Large intestine (tissue), 12 donors: Measurements from ENCODE around the gene PCED1A. TPM values are rescaled to one million over a fixed set of nuclear protein-coding genes. Genes with fewer than 3 reads are reported as not detected.

Experiments used
- DNase-seq, 2 donors: peaks; one replicate each; pipeline versions ENCODE4 v3.0.0 to v3.0.0-alpha.2; 2013
- H3K27ac ChIP-seq: one replicate; pipeline ENCODE4 v1.5.1; 2013; ENCODE audit warnings: low read length
- H3K27me3 ChIP-seq: 2 replicates; pipeline ENCODE4 v1.6.1; 2013; ENCODE audit warnings: low read length; ENCODE audit not compliant: control insufficient read depth, insufficient read depth
- H3K36me3 ChIP-seq: 2 replicates; pipeline ENCODE4 v1.6.1; 2013; ENCODE audit warnings: low read length; ENCODE audit not compliant: control insufficient read depth, insufficient read depth
- H3K4me1 ChIP-seq: one replicate; pipeline ENCODE4 v1.6.1; 2013; ENCODE audit warnings: low read length; ENCODE audit not compliant: control insufficient read depth, insufficient read depth
- H3K4me3 ChIP-seq: one replicate; pipeline ENCODE4 v1.5.1; 2013; ENCODE audit warnings: low read length
- H3K9me3 ChIP-seq: one replicate; pipeline ENCODE4 v1.6.1; 2013; ENCODE audit warnings: mild to moderate bottlenecking, low read depth, low read length, moderate library complexity; ENCODE audit not compliant: control insufficient read depth
- WGBS: methylation state at CpG from one replicate; pipeline ENCODE4 v1.1.5; 2013; ENCODE audit warnings: low lambda C conversion rate; ENCODE audit not compliant: insufficient coverage; 5-methylcytosine and 5-hydroxymethylcytosine counted together
- long read RNA-seq, 11 donors: transcript quantifications; one replicate each; lab custom pipeline, GENCODE V29; 2026
- polyA plus RNA-seq: library from polyadenylated mRNA; unstranded; fragments of 120-200 nt; gene quantifications from one replicate; pipeline ENCODE4 v1.2.1, GENCODE V29; 2013

Gene PCED1A
- polyA plus RNA-seq: 43.4 TPM
- long read RNA-seq, donor 1, partial matches to known transcripts: 47 of 48 reads
- long read RNA-seq, donor 1, other reads (novel, unspliced or antisense): 0 of 48 reads
- long read RNA-seq, donor 2, partial matches to known transcripts: 133 of 143 reads
- long read RNA-seq, donor 2, other reads (novel, unspliced or antisense): 6 of 143 reads
- long read RNA-seq, donor 3, partial matches to known transcripts: 135 of 161 reads
- long read RNA-seq, donor 3, other reads (novel, unspliced or antisense): 22 of 161 reads
- long read RNA-seq, donor 4: 0 reads
- long read RNA-seq, donor 5, partial matches to known transcripts: 0 of 3 reads
- long read RNA-seq, donor 5, other reads (novel, unspliced or antisense): 0 of 3 reads
- long read RNA-seq, donor 6, partial matches to known transcripts: 72 of 73 reads
- long read RNA-seq, donor 6, other reads (novel, unspliced or antisense): 0 of 73 reads
- long read RNA-seq, donor 7, partial matches to known transcripts: 57 of 66 reads
- long read RNA-seq, donor 7, other reads (novel, unspliced or antisense): 9 of 66 reads
- long read RNA-seq, donor 8, partial matches to known transcripts: 102 of 103 reads
- long read RNA-seq, donor 8, other reads (novel, unspliced or antisense): 0 of 103 reads
- long read RNA-seq, donor 9, partial matches to known transcripts: 38 of 45 reads
- long read RNA-seq, donor 9, other reads (novel, unspliced or antisense): 6 of 45 reads
- long read RNA-seq, donor 10, partial matches to known transcripts: 84 of 108 reads
- long read RNA-seq, donor 10, other reads (novel, unspliced or antisense): 21 of 108 reads
- long read RNA-seq, donor 11, partial matches to known transcripts: 38 of 38 reads
- long read RNA-seq, donor 11, other reads (novel, unspliced or antisense): 0 of 38 reads

GRCh38 chr20:2840138-2840966 lies at the start of gene PCED1A, which contains the start of gene VPS16:
Gene PCED1A (minus strand): TSS chr20:2840655. CDS start chr20:2839912, 743 bp downstream.
Gene VPS16 (plus strand): TSS chr20:2840745. CDS start chr20:2840775, 30 bp downstream.
- H3K27ac ChIP-seq: peak within 1 kb of the TSS; percentile 76
- H3K9me3 ChIP-seq: peaks cover 3% of the 10 kb centered on the region
- H3K36me3 ChIP-seq: peaks cover 11% of the 10 kb centered on the region
- WGBS: no CpG with 5 or more reads among the region's 98 CpGs
- H3K4me3 ChIP-seq: peak within 1 kb of the TSS; percentile 90
- H3K27me3 ChIP-seq: no peaks in the 10 kb centered on the region
- DNase-seq: peak; percentile 84 to 91
- H3K4me1 ChIP-seq: peaks cover 11% of the 10 kb centered on the region

GRCh38 chr20:2889797-2890196 lies 49.3 kb upstream of the PCED1A start:
- no peaks in the 10 kb centered on the region for H3K4me1 ChIP-seq
- no peaks in the 10 kb centered on the region for H3K36me3 ChIP-seq
- H3K9me3 ChIP-seq: no peaks in the 10 kb centered on the region
- WGBS: 100% methylated on average over 1 of the region's 3 CpGs
- DNase-seq: no peak
- no peak overlapping the region for H3K4me3 ChIP-seq
- H3K27ac ChIP-seq: no peak overlapping the region
- H3K27me3 ChIP-seq: no peaks in the 10 kb centered on the region

- H3K4me1 ChIP-seq: no peaks in the 10 kb centered on the region
- no peaks in the 10 kb centered on the region for H3K9me3 ChIP-seq
- H3K36me3 ChIP-seq: no peaks in the 10 kb centered on the region
- no peak for DNase-seq
- H3K27me3 ChIP-seq: no peaks in the 10 kb centered on the region
- H3K27ac ChIP-seq: no peak overlapping the region
- 100% methylated on average over 1 of the region's 1 CpG for WGBS
- H3K4me3 ChIP-seq: no peak overlapping the region
Observed at GRCh38 chr20:2889209-2889608, 48.8 kb upstream of the PCED1A start.

- no peak overlapping the region for H3K4me3 ChIP-seq
- WGBS: no CpG with 5 or more reads among the region's 4 CpGs
- no peaks in the 10 kb centered on the region for H3K27me3 ChIP-seq
- H3K9me3 ChIP-seq: no peaks in the 10 kb centered on the region
- no peak overlapping the region for H3K27ac ChIP-seq
- no peaks in the 10 kb centered on the region for H3K4me1 ChIP-seq
- DNase-seq: no peak
- H3K36me3 ChIP-seq: no peaks in the 10 kb centered on the region
Observed at GRCh38 chr20:2888224-2888955, 47.9 kb upstream of the PCED1A start.

- WGBS: no CpG with 5 or more reads among the region's 3 CpGs
- Histone ChIP-seq H3K27ac (no peak overlapping the region), H3K36me3 (no peaks in the 10 kb centered on the region), H3K9me3 (no peaks in the 10 kb centered on the region), H3K27me3 (no peaks in the 10 kb centered on the region), H3K4me1 (no peaks in the 10 kb centered on the region), H3K4me3 (no peak overlapping the region)
- no peak for DNase-seq
Observed at GRCh38 chr20:2887715-2888114, 47.3 kb upstream of the PCED1A start.

- no peak overlapping the region for H3K4me3 ChIP-seq
- 77% methylated on average over 2 of the region's 3 CpGs for WGBS
- H3K36me3 ChIP-seq: no peaks in the 10 kb centered on the region
- no peak overlapping the region for H3K27ac ChIP-seq
- H3K27me3 ChIP-seq: no peaks in the 10 kb centered on the region
- no peaks in the 10 kb centered on the region for H3K9me3 ChIP-seq
- H3K4me1 ChIP-seq: no peaks in the 10 kb centered on the region
- DNase-seq: no peak
Observed at GRCh38 chr20:2883726-2884637, 43.5 kb upstream of the PCED1A start.

- Histone ChIP-seq H3K27ac (no peak overlapping the region), H3K4me1 (no peaks in the 10 kb centered on the region), H3K9me3 (no peaks in the 10 kb centered on the region), H3K27me3 (no peaks in the 10 kb centered on the region), H3K36me3 (no peaks in the 10 kb centered on the region), H3K4me3 (no peak overlapping the region)
- DNase-seq: no peak
- WGBS: no CpG with 5 or more reads among the region's 7 CpGs
Observed at GRCh38 chr20:2880650-2881049, 40.2 kb upstream of the PCED1A start.

GRCh38 chr20:2879146-2879545 lies 38.7 kb upstream of the PCED1A start:
- Histone ChIP-seq H3K9me3 (no peaks in the 10 kb centered on the region), H3K36me3 (peaks cover 2% of the 10 kb centered on the region), H3K4me1 (no peaks in the 10 kb centered on the region), H3K27me3 (no peaks in the 10 kb centered on the region), H3K4me3 (no peak overlapping the region), H3K27ac (no peak overlapping the region)
- WGBS: no CpG with 5 or more reads among the region's 3 CpGs
- DNase-seq: no peak

GRCh38 chr20:2878515-2878914 lies 38.1 kb upstream of the PCED1A start:
- H3K4me3 ChIP-seq: no peak overlapping the region
- no peak overlapping the region for H3K27ac ChIP-seq
- no peaks in the 10 kb centered on the region for H3K4me1 ChIP-seq
- WGBS: no CpG with 5 or more reads among the region's 1 CpG
- H3K36me3 ChIP-seq: peaks cover 2% of the 10 kb centered on the region
- no peaks in the 10 kb centered on the region for H3K9me3 ChIP-seq
- DNase-seq: no peak
- no peaks in the 10 kb centered on the region for H3K27me3 ChIP-seq
